Endothelial cell of umbilical vein (primary cell): ENCODE data around the gene RBMS1. TPM values are rescaled to one million over a fixed set of nuclear protein-coding genes. Genes with fewer than 3 reads are reported as not detected.

Experiments used
- BruUV-seq: library from RNA; stranded (reverse); fragments of 400-500 nt; replicated peaks from 2 replicates; lab custom pipeline; 2021; lab: Mats Ljungman, UMichigan
- CTCF ChIA-PET: fragments of 300-600, 350-600 bp; sonication (Branson Sonifier 250); formaldehyde crosslinking; loops from one replicate; lab custom pipeline; 2021; ENCODE audit warnings: antibody characterized with exemption, inconsistent platforms; lab: Charles Lee
- POLR2A ChIA-PET: fragments of 300-600, 350-600 bp; sonication (Branson Sonifier 250); formaldehyde crosslinking; loops from one replicate; lab custom pipeline; 2021; ENCODE audit warnings: antibody characterized with exemption, inconsistent platforms; lab: Charles Lee
- DNase-seq: peaks from one replicate; pipeline ENCODE4 v3.0.0-alpha.2; 2011; ENCODE audit warnings: low read depth, low spot score
- FAIRE-seq: peaks from 2 replicates; lab custom pipeline; 2011; peaks lifted over from hg19 to GRCh38; lab: Jason Lieb, UNC
- H2AFZ ChIP-seq: 2 replicates; pipeline ENCODE4 v1.6.0; 2012; ENCODE audit warnings: low read depth, low read length, control low read depth, inconsistent platforms
- H3K27ac ChIP-seq: 2 replicates; pipeline ENCODE4 v1.5.1; 2011; ENCODE audit warnings: low read depth, mild to moderate bottlenecking, control low read depth, low read length, moderate library complexity; ENCODE audit not compliant: insufficient read depth
- H3K27me3 ChIP-seq, 2 experiments: 2 replicates each; pipeline versions ENCODE4 v1.6.0 to v1.6.1; 2011; ENCODE audit warnings: low read length in 2 of 2, mixed read lengths in 1 of 2; ENCODE audit not compliant: control insufficient read depth in 2 of 2, insufficient read depth in 2 of 2
- H3K36me3 ChIP-seq, 2 experiments: 2 replicates in 1 of 2; 3 replicates in 1 of 2; pipeline ENCODE4 v1.5.1; 2011; ENCODE audit warnings: low read length in 2 of 2, mild to moderate bottlenecking in 1 of 2, moderate library complexity in 1 of 2; ENCODE audit not compliant: control insufficient read depth in 2 of 2, insufficient read depth in 2 of 2; ENCODE audit errors: extremely low read depth in 1 of 2
- H3K4me1 ChIP-seq: 3 replicates; pipeline ENCODE4 v1.5.1; 2011; ENCODE audit warnings: mild to moderate bottlenecking, low read length; ENCODE audit not compliant: control insufficient read depth, insufficient read depth; ENCODE audit errors: extremely low read depth
- H3K4me2 ChIP-seq: 2 replicates; pipeline ENCODE4 v1.6.1; 2011; ENCODE audit warnings: low read length, control low read depth, mixed read lengths; ENCODE audit not compliant: insufficient read depth
- H3K4me3 ChIP-seq, 3 experiments: fragments of 200-600 bp in 1 of 3; sonication (generic), shearing (Covaris generic) in 1 of 3; replicated peaks in 1 of 3; 2 replicates each; pipeline ENCODE4 v1.5.1; 2011 to 2016; ENCODE audit warnings: control low read depth in 3 of 3, low read length in 3 of 3, mild to moderate bottlenecking in 2 of 3, inconsistent platforms in 1 of 3, low read depth in 1 of 3, moderate library complexity in 1 of 3; ENCODE audit not compliant: insufficient read depth in 1 of 3
- H3K79me2 ChIP-seq: 2 replicates; pipeline ENCODE4 v1.6.0; 2012; ENCODE audit warnings: low read length, inconsistent platforms; ENCODE audit not compliant: control insufficient read depth, insufficient read depth
- H3K9ac ChIP-seq: replicated peaks from 2 replicates; pipeline ENCODE3; 2011; ENCODE audit warnings: low read length, control low read depth; ENCODE audit not compliant: insufficient read depth; ENCODE audit errors: extremely low read depth
- H3K9me1 ChIP-seq: replicated peaks from 3 replicates; pipeline ENCODE4 v1.6.0; 2011; ENCODE audit warnings: mild to moderate bottlenecking, low read length; ENCODE audit not compliant: control insufficient read depth, insufficient read depth; ENCODE audit errors: extremely low read depth
- H3K9me3 ChIP-seq: replicated peaks from 2 replicates; pipeline ENCODE4 v1.5.1; 2012; ENCODE audit warnings: low read length, inconsistent platforms; ENCODE audit not compliant: control insufficient read depth, insufficient read depth
- H4K20me1 ChIP-seq: replicated peaks from 2 replicates; pipeline ENCODE3; 2011; ENCODE audit warnings: mild to moderate bottlenecking, low read length; ENCODE audit not compliant: control insufficient read depth, insufficient read depth; ENCODE audit errors: extremely low read depth
- EZH2 ChIP-seq: IDR thresholded peaks from 2 replicates; pipeline ENCODE4 v1.6.1; 2012; ENCODE audit warnings: borderline replicate concordance, low read depth, mild to moderate bottlenecking, moderate library complexity, low read length, inconsistent platforms; ENCODE audit not compliant: severe bottlenecking
- FOS ChIP-seq: IDR thresholded peaks from 2 replicates; pipeline ENCODE4 v1.6.1; 2011; ENCODE audit warnings: mild to moderate bottlenecking, low read length, moderate library complexity, borderline replicate concordance; ENCODE audit not compliant: insufficient read depth
- GATA2 ChIP-seq: IDR thresholded peaks from 2 replicates; pipeline ENCODE4 v1.7.0; 2011; ENCODE audit warnings: low read depth, mild to moderate bottlenecking, moderate library complexity, mixed read lengths, low read length; ENCODE audit not compliant: insufficient read length, insufficient read depth
- JUN ChIP-seq: IDR thresholded peaks from 2 replicates; pipeline ENCODE4 v1.6.1; 2011; ENCODE audit warnings: borderline replicate concordance, low read depth; ENCODE audit not compliant: insufficient read length, insufficient read depth
- MYC ChIP-seq: IDR thresholded peaks from one replicate; pipeline ENCODE4 v1.6.1; 2011; ENCODE audit warnings: mild to moderate bottlenecking, low read depth, low read length
- POLR2A ChIP-seq: IDR thresholded peaks from 2 replicates; pipeline ENCODE4 v1.6.1; 2012; ENCODE audit warnings: low read depth, mild to moderate bottlenecking, control low read depth, low read length
- POLR2AphosphoS5 ChIP-seq: IDR thresholded peaks from 2 replicates; pipeline ENCODE4 v1.6.1; 2012; ENCODE audit warnings: low read depth, mild to moderate bottlenecking, control low read depth, low read length, moderate library complexity; ENCODE audit not compliant: insufficient read depth
- dilution Hi-C: fragments of 300-500 bp; cut with MboI; formaldehyde crosslinking; loops from one replicate; pipeline ENCODE4 v1.15.0; 2019; ENCODE audit warnings: low sequenced_read_pairs; ENCODE audit not compliant: extremely low pct_ligation_motif_present
- intact Hi-C: fragments of 100-400 bp; cut with micrococcal nuclease; formaldehyde crosslinking; loops from one replicate; pipeline ENCODE4 v1.10.0; 2022
- polyA plus RNA-seq, 4 experiments: library from polyadenylated mRNA; depleted of rRNA in 3 of 4; stranded (reverse) in 3 of 4; unstranded in 1 of 4; fragments of >200 nt; gene quantifications; 2 replicates each; pipeline versions ENCODE4 v1.2.1 to v1.2.3, GENCODE V29; 2011 to 2012; ENCODE audit warnings: missing spikeins in 1 of 4
- total RNA-seq: library from RNA; stranded (reverse); gene quantifications from 2 replicates; pipeline ENCODE4 v1.2.3, GENCODE V29; 2021
- TF ChIP-seq, protein P1 (sequence below), 2 donors: IDR thresholded peaks; 1 replicate in 1 of 2; 2 replicates in 1 of 2; pipeline ENCODE4 v1.5.1; 2011; ENCODE audit warnings: low read length in 2 of 2, mild to moderate bottlenecking in 2 of 2, moderate library complexity in 2 of 2, control low read depth in 1 of 2, inconsistent platforms in 1 of 2, low read depth in 1 of 2; ENCODE audit not compliant: insufficient read depth in 1 of 2; ENCODE audit errors: extremely low read depth in 1 of 2
- TF ChIP-seq, protein P2 (sequence below): IDR thresholded peaks from 2 replicates; pipeline ENCODE4 v1.6.1; 2011; ENCODE audit not compliant: insufficient read depth, insufficient read length

Gene RBMS1
- total and polyA plus RNA-seq, 2 donors (not counting 3 experiments of a cell fraction or from before 2014, with no cell fraction given): 60.0 to 93.3 TPM

DNA sequence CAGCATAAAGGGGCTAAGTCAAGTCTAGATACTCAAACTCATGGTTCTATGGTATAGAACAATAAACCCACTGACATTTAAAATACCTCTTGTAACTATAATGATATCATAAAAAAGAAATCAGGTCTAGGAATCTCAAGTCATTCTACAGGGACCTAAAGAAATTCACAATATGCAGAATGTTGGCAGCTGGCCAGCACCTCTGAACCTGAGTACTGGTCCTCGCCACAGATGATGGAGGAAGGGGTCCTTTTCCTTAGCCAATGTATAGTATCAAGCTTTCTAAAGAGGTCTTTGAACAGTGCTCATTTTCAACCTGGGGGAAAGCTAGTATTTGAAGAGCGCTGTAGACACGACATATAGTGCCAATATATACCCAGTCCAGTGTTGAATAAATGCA, 185.1 kb downstream of the RBMS1 start:
- DNase-seq (no peak), FAIRE-seq (no peak)
- Histone ChIP-seq H3K4me1 (peaks cover 22% of the 10 kb centered on the region), H3K9ac (no peak overlapping the region), H4K20me1 (no peaks in the 10 kb centered on the region), H3K79me2 (peaks cover 52% of the 10 kb centered on the region), H3K27ac (peak overlapping the region; percentile 88), H3K36me3 (peaks cover 3 to 6% of the 10 kb centered on the region in 2 experiments), H3K27me3 (no peaks in the 10 kb centered on the region), H3K4me2 (peak overlapping the region; percentile 31), H3K9me1 (no peaks in the 10 kb centered on the region), H2AFZ (no peak overlapping the region), H3K9me3 (no peaks in the 10 kb centered on the region), H3K4me3 (no peak overlapping the region)
- dilution Hi-C loops: no loop called here
- intact Hi-C loops: no loop called here
- BruUV-seq: TSS peak; percentile 6
- CTCF ChIA-PET: interaction anchor here (1.1 to 3.5 kb wide), 4 partner anchors 15 to 199 kb away, joined by 3 to 28 read pairs (median 8); no protein-coding TSS in a partner anchor
- POLR2A ChIA-PET: no interaction called here
- TF ChIP-seq POLR2A (no peak), POLR2AphosphoS5 (no peak), GATA2 (no peak), EZH2 (no peak), MYC (no peak), FOS (no peak), JUN (no peak)
- TF ChIP-seq, protein P1, sequence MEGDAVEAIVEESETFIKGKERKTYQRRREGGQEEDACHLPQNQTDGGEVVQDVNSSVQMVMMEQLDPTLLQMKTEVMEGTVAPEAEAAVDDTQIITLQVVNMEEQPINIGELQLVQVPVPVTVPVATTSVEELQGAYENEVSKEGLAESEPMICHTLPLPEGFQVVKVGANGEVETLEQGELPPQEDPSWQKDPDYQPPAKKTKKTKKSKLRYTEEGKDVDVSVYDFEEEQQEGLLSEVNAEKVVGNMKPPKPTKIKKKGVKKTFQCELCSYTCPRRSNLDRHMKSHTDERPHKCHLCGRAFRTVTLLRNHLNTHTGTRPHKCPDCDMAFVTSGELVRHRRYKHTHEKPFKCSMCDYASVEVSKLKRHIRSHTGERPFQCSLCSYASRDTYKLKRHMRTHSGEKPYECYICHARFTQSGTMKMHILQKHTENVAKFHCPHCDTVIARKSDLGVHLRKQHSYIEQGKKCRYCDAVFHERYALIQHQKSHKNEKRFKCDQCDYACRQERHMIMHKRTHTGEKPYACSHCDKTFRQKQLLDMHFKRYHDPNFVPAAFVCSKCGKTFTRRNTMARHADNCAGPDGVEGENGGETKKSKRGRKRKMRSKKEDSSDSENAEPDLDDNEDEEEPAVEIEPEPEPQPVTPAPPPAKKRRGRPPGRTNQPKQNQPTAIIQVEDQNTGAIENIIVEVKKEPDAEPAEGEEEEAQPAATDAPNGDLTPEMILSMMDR (IDR thresholded peaks at IDR 0.05; ENCODE audit: extremely low read depth in 1 of 2, insufficient read depth in 1 of 2, low read depth in 1 of 2, low read length in 2 of 2): no peak
- TF ChIP-seq, protein P2, sequence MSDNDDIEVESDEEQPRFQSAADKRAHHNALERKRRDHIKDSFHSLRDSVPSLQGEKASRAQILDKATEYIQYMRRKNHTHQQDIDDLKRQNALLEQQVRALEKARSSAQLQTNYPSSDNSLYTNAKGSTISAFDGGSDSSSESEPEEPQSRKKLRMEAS: no peak
